ENCODE results near the gene MTM1. TPM values are rescaled to one million over a fixed set of nuclear protein-coding genes. Genes with fewer than 3 reads are reported as not detected.

The MTM1 gene
- total RNA-seq, 1 donor: 7.0 TPM

- DNase-seq (ENCODE audit: low read depth in 2 of 3, low spot score in 2 of 3): no peak
Measured at GRCh38 chrX:150649096-150649870, 80.9 kb downstream of the MTM1 start.

GRCh38 chrX:150651906-150652305 lies 83.5 kb downstream of the MTM1 start:
- DNase-seq (ENCODE audit: low read depth in 2 of 3, low spot score in 2 of 3): no peak

GRCh38 chrX:150655788-150656187 lies 87.4 kb downstream of the MTM1 start:
- DNase-seq (ENCODE audit: low read depth in 2 of 3, low spot score in 2 of 3): no peak

- no peak for DNase-seq (ENCODE audit: low read depth in 2 of 3, low spot score in 2 of 3)
Measured at GRCh38 chrX:150663073-150663472, 94.7 kb downstream of the MTM1 start.

GRCh38 chrX:150664290-150664689 lies 95.9 kb downstream of the MTM1 start:
- DNase-seq (ENCODE audit: low read depth in 2 of 3, low spot score in 2 of 3): no peak

GRCh38 chrX:150676221-150676620 lies 107.8 kb downstream of the MTM1 start:
- DNase-seq (ENCODE audit: low read depth in 2 of 3, low spot score in 2 of 3): no peak

GRCh38 chrX:150680974-150681373 lies 112.6 kb downstream of the MTM1 start:
- DNase-seq (ENCODE audit: low read depth in 2 of 3, low spot score in 2 of 3): peak in 1 of 3 donors; percentile 26

GRCh38 chrX:150683112-150683511 lies 114.7 kb downstream of the MTM1 start:
- DNase-seq (ENCODE audit: low read depth in 2 of 3, low spot score in 2 of 3): no peak

GRCh38 chrX:150683536-150684146 lies 115.2 kb downstream of the MTM1 start:
- peak in 2 of 3 donors; percentile 33 to 69 for DNase-seq (ENCODE audit: low read depth in 2 of 3, low spot score in 2 of 3)

GRCh38 chrX:150688911-150689451 lies 120.6 kb downstream of the MTM1 start:
- no peak for DNase-seq (ENCODE audit: low read depth in 2 of 3, low spot score in 2 of 3)

- DNase-seq (ENCODE audit: low read depth in 2 of 3, low spot score in 2 of 3): no peak
Measured at GRCh38 chrX:150690126-150690525, 121.7 kb downstream of the MTM1 start.

GRCh38 chrX:150692296-150692695 lies 123.9 kb downstream of the MTM1 start:
- no peak for DNase-seq (ENCODE audit: low read depth in 2 of 3, low spot score in 2 of 3)

GRCh38 chrX:150692831-150693724 lies 124.7 kb downstream of the MTM1 start, which contains the start of gene MTMR1:
MTMR1 (plus strand) TSS chrX:150693396; CDS start chrX:150693531, 135 bp downstream.
- DNase-seq (ENCODE audit: low read depth in 2 of 3, low spot score in 2 of 3): peak in 2 of 3 donors; percentile 24 to 47

GRCh38 chrX:150693725-150694574 lies 125.5 kb downstream of the MTM1 start:
- peak in 2 of 3 donors; percentile 64 to 72 for DNase-seq (ENCODE audit: low read depth in 2 of 3, low spot score in 2 of 3)

- peak in 1 of 3 donors; percentile 34 for DNase-seq (ENCODE audit: low read depth in 2 of 3, low spot score in 2 of 3)
Measured at GRCh38 chrX:150694738-150695410, 126.5 kb downstream of the MTM1 start.

GRCh38 chrX:150696331-150696730 lies 127.9 kb downstream of the MTM1 start:
- peak in 1 of 3 donors; percentile 22 for DNase-seq (ENCODE audit: low read depth in 2 of 3, low spot score in 2 of 3)

- peak in 2 of 3 donors; percentile 34 to 56 for DNase-seq (ENCODE audit: low read depth in 2 of 3, low spot score in 2 of 3)
Measured at GRCh38 chrX:150696866-150697265, 128.4 kb downstream of the MTM1 start.

- no peak for DNase-seq (ENCODE audit: low read depth in 2 of 3, low spot score in 2 of 3)
Measured at GRCh38 chrX:150697641-150698040, 129.2 kb downstream of the MTM1 start.

- DNase-seq (ENCODE audit: low read depth in 2 of 3, low spot score in 2 of 3): no peak
Measured at GRCh38 chrX:150698981-150699380, 130.6 kb downstream of the MTM1 start.

All from hematopoietic multipotent progenitor cell (in vitro differentiated cells).